ENCODE measurements around the gene FAM8A1. TPM values are rescaled to one million over a fixed set of nuclear protein-coding genes. Genes with fewer than 3 reads are reported as not detected.

FAM8A1 gene
- total RNA-seq, 3 donors from 2014 or later, result 27.9 to 39.4 (median 33.8) TPM

DNA sequence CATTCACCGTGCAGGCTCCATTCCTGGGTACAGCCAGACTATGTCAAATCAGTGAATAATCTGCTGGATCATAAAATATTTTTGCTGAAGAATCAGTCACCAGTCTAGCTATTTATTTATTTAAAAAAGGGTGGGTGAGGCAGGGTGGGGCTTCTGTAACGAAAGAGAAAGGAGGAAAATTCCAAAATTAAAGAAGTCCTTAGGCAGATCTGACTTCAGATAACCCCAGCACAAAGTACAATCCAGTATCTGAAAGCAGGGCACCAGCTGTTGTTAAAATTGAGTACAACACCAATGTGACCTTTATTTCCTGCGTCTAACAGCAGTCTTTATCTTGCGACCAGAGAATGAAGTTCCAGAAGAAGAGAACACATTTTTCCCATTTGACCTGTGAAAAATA, 15.7 kb downstream of the FAM8A1 start:
- no peaks in the 10 kb centered on the region for H3K9me3 ChIP-seq
- no peak overlapping the region for H3K27ac ChIP-seq
- DNase-seq (ENCODE audit: low spot score in 2 of 2), result no peak
- intact Hi-C loops (cut with DNase I; ENCODE audit: low total_unique reads), result no loop called here
- TF ChIP-seq CTCF (IDR thresholded peaks at IDR 0.05) (no peak), POLR2AphosphoS5 (IDR thresholded peaks at IDR 0.05) (no peak), POLR2A (IDR thresholded peaks at IDR 0.05) (no peak)
- H3K4me3 ChIP-seq, result no peak overlapping the region
- peaks cover 5% of the 10 kb centered on the region for H3K36me3 ChIP-seq
- H3K27me3 ChIP-seq, result no peaks in the 10 kb centered on the region
- no peaks in the 10 kb centered on the region for H3K4me1 ChIP-seq

- no peak for DNase-seq (ENCODE audit: low spot score in 2 of 2)
- no peak overlapping the region for H3K4me3 ChIP-seq
- intact Hi-C loops (cut with DNase I; ENCODE audit: low total_unique reads), result loop anchor here (2.0 kb wide), 1 partner anchor 34 kb away; no protein-coding TSS in a partner anchor
- H3K27me3 ChIP-seq, result no peaks in the 10 kb centered on the region
- H3K9me3 ChIP-seq, result no peaks in the 10 kb centered on the region
- TF ChIP-seq POLR2A (IDR thresholded peaks at IDR 0.05), result no peak
- no peak for TF ChIP-seq CTCF (IDR thresholded peaks at IDR 0.05)
- TF ChIP-seq POLR2AphosphoS5 (IDR thresholded peaks at IDR 0.05), result no peak
- H3K36me3 ChIP-seq, result no peaks in the 10 kb centered on the region
- no peaks in the 10 kb centered on the region for H3K4me1 ChIP-seq
- no peak overlapping the region for H3K27ac ChIP-seq
Observed at GRCh38 chr6:17621003-17621402, 20.9 kb downstream of the FAM8A1 start.

DNA sequence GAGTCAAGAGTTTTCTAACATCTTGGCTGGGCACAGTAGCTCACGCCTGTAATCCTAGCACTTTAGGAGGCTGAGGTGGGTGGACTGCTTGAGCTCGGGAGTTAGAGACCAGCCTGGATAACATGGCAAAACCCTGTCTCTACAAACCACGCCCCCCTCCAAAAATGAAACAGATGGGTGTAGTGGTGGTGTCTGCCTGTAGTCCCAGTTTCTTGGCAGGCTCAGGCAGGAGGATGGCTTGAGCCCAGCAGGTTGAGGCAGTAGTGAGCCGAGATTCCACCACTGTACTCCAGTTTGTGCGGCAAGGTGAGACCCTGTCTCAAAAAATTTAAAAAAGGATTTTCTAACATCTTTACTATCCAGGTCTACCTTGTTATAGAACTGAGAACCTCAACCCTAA, 22.0 kb downstream of the FAM8A1 start:
- no peaks in the 10 kb centered on the region for H3K4me1 ChIP-seq
- H3K9me3 ChIP-seq, result no peaks in the 10 kb centered on the region
- no peak for TF ChIP-seq CTCF (IDR thresholded peaks at IDR 0.05)
- no peak for TF ChIP-seq POLR2AphosphoS5 (IDR thresholded peaks at IDR 0.05)
- no peak for TF ChIP-seq POLR2A (IDR thresholded peaks at IDR 0.05)
- peaks cover 5% of the 10 kb centered on the region for H3K36me3 ChIP-seq
- intact Hi-C loops (cut with DNase I; ENCODE audit: low total_unique reads), result no loop called here
- no peak for DNase-seq (ENCODE audit: low spot score in 2 of 2)
- H3K4me3 ChIP-seq, result no peak overlapping the region
- H3K27me3 ChIP-seq, result no peaks in the 10 kb centered on the region
- no peak overlapping the region for H3K27ac ChIP-seq

DNA sequence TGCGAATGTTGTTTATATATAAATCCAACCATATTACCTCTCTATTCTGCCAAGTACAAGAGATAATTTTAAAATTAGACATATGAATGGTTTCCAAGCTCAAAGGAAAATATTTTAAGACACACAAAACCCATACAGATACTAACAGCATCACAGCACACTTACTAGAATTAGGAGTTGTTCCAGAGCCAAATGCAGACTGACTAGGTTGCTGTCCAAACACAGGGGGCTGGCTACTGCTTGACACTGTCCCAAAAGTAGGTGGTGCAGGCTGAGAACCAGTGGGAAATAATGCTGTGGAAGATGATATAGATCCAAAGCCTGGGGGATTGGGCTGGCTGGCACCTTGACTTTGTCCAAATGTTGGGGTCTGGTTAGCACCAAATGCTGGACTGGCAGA, 24.3 kb downstream of the FAM8A1 start:
- no peak for DNase-seq (ENCODE audit: low spot score in 2 of 2)
- Histone ChIP-seq H3K27me3 (no peaks in the 10 kb centered on the region), H3K4me1 (no peaks in the 10 kb centered on the region), H3K36me3 (peaks cover 5% of the 10 kb centered on the region), H3K4me3 (no peak overlapping the region), H3K9me3 (no peaks in the 10 kb centered on the region), H3K27ac (no peak overlapping the region)
- TF ChIP-seq POLR2A (IDR thresholded peaks at IDR 0.05) (no peak), CTCF (IDR thresholded peaks at IDR 0.05) (no peak), POLR2AphosphoS5 (IDR thresholded peaks at IDR 0.05) (no peak)
- intact Hi-C loops (cut with DNase I; ENCODE audit: low total_unique reads), result no loop called here

DNA sequence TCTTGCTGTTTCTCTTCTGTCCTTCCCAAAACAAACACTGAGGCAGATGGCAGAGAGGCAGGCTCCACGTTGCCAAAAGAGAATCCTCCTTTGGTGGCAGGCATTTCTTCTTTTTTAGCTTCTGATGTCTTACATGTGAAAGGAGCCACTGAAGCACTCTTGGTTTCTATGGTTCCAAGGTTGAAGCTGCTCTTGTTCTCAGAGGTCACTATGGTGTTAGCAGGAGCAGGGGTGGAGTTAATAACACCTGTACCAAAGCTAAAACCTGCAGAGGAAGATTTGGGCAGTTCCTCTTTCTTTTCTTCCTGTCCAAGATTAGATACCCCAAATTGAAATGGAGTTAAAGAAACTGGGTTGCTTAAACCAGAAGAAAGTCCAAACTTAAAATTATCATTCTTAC, 28.8 kb downstream of the FAM8A1 start:
- TF ChIP-seq POLR2A (IDR thresholded peaks at IDR 0.05) (no peak), CTCF (IDR thresholded peaks at IDR 0.05) (no peak), POLR2AphosphoS5 (IDR thresholded peaks at IDR 0.05) (no peak)

More for the DNA sequence above, 28.8 kb downstream of the FAM8A1 start:
- Histone ChIP-seq H3K4me3 (no peak overlapping the region), H3K27ac (no peak overlapping the region), H3K9me3 (no peaks in the 10 kb centered on the region), H3K4me1 (no peaks in the 10 kb centered on the region), H3K36me3 (peaks cover 5% of the 10 kb centered on the region), H3K27me3 (no peaks in the 10 kb centered on the region)
- intact Hi-C loops (cut with DNase I; ENCODE audit: low total_unique reads), result no loop called here
- no peak for DNase-seq (ENCODE audit: low spot score in 2 of 2)
